GM23338 (cell line): ENCODE data around the gene PREP. TPM values are rescaled to one million over a fixed set of nuclear protein-coding genes. Genes with fewer than 3 reads are reported as not detected.
A peak's percentile ranks its signal among the peaks of the same experiment; 100 is the strongest.

Experiments
- ATAC-seq: fragments of 200-7000 bp; cut with Tn5 transposase; 3 replicates; pipeline ENCODE4 v1.9.1; 2020
- DNase-seq: peaks from one replicate; pipeline ENCODE4 v3.0.0-alpha.2; 2015; ENCODE audit warnings: low spot score
- H2AFZ ChIP-seq: fragments of 200-600 bp; sonication (generic); 2 replicates; pipeline ENCODE4 v1.8.0; 2016; ENCODE audit warnings: antibody characterized with exemption, mild to moderate bottlenecking, moderate library complexity
- H3F3A ChIP-seq: fragments of 200-600 bp; sonication (generic); replicated peaks from 2 replicates; pipeline ENCODE4 v1.8.0; 2017; ENCODE audit warnings: antibody characterized with exemption, mixed run types, low read depth
- H3K27ac ChIP-seq: fragments of 200-600 bp; sonication (generic); 2 replicates; pipeline ENCODE4 v1.6.1; 2016; ENCODE audit warnings: low read depth
- H3K27me3 ChIP-seq: fragments of 200-600 bp; sonication (generic); 2 replicates; pipeline ENCODE4 v1.8.0; 2016; ENCODE audit warnings: mild to moderate bottlenecking, mixed run types, moderate library complexity; ENCODE audit not compliant: insufficient read depth
- H3K36me3 ChIP-seq: fragments of 200-600 bp; sonication (generic); 2 replicates; pipeline ENCODE4 v1.8.0; 2016; ENCODE audit warnings: mild to moderate bottlenecking; ENCODE audit not compliant: insufficient read depth
- H3K4me1 ChIP-seq: fragments of 200-600 bp; sonication (generic); 2 replicates; pipeline ENCODE4 v1.8.0; 2016; ENCODE audit warnings: mild to moderate bottlenecking, moderate library complexity; ENCODE audit not compliant: insufficient read depth
- H3K4me2 ChIP-seq: fragments of 200-600 bp; sonication (generic); 2 replicates; pipeline ENCODE4 v1.7.1; 2017; ENCODE audit warnings: mixed run types
- H3K4me3 ChIP-seq: fragments of 200-600 bp; sonication (generic); 2 replicates; pipeline ENCODE4 v1.6.1; 2016; ENCODE audit warnings: mixed run types
- H3K79me2 ChIP-seq: fragments of 200-600 bp; sonication (generic); replicated peaks from 2 replicates; pipeline ENCODE4 v1.8.0; 2017; ENCODE audit warnings: mild to moderate bottlenecking; ENCODE audit not compliant: insufficient read depth
- H3K9me2 ChIP-seq: fragments of 200-600 bp; sonication (generic); 2 replicates; pipeline ENCODE4 v1.8.0; 2017; ENCODE audit not compliant: insufficient read depth
- H4K20me1 ChIP-seq: fragments of 200-600 bp; sonication (generic); replicated peaks from 2 replicates; pipeline ENCODE4 v1.8.0; 2017; ENCODE audit warnings: mild to moderate bottlenecking; ENCODE audit not compliant: insufficient read depth
- H3K27ac Mint-ChIP-seq: 2 replicates; pipeline ENCODE4 v1.8.0; 2020; ENCODE audit warnings: inconsistent platforms, mild to moderate bottlenecking, moderate library complexity, mixed read lengths
- H3K27me3 Mint-ChIP-seq: 3 replicates; pipeline ENCODE4 v1.8.0; 2022; ENCODE audit warnings: low read depth, mild to moderate bottlenecking, moderate library complexity, mixed read lengths, inconsistent platforms; ENCODE audit not compliant: insufficient read depth, poor library complexity
- H3K36me3 Mint-ChIP-seq: 3 replicates; pipeline ENCODE4 v1.8.0; 2021; ENCODE audit warnings: low read depth, mild to moderate bottlenecking, inconsistent platforms, moderate library complexity, mixed read lengths
- H3K4me1 Mint-ChIP-seq: 3 replicates; pipeline ENCODE4 v1.8.0; 2020; ENCODE audit warnings: mild to moderate bottlenecking, inconsistent platforms, mixed read lengths
- H3K4me3 Mint-ChIP-seq: 3 replicates; pipeline ENCODE4 v1.8.0; 2021; ENCODE audit warnings: moderate library complexity, mild to moderate bottlenecking, inconsistent platforms, mixed read lengths
- H3K9me3 Mint-ChIP-seq: 3 replicates; pipeline ENCODE4 v1.8.0; 2020; ENCODE audit warnings: moderate library complexity, mild to moderate bottlenecking, inconsistent platforms, mixed read lengths
- CREB1 ChIP-seq: fragments of 250-450 bp; sonication (Bioruptor Pico); IDR thresholded peaks from 2 replicates; pipeline ENCODE4 v1.5.0; 2020; ENCODE audit warnings: low read depth, mild to moderate bottlenecking, moderate library complexity
- CTCF ChIP-seq, 2 experiments: fragments of 200-600 bp in 1 of 2; sonication (generic) in 1 of 2; conservative IDR thresholded peaks; 2 replicates each; pipeline versions ENCODE4 v1.5.1 to v1.6.1; 2016 to 2017; ENCODE audit warnings: antibody characterized with exemption in 2 of 2, low read depth in 2 of 2, mild to moderate bottlenecking in 2 of 2, moderate library complexity in 1 of 2
- ETS1 ChIP-seq: IDR thresholded peaks from 2 replicates; pipeline ENCODE4 v1.6.1; 2016; ENCODE audit warnings: antibody characterized with exemption
- EZH2 ChIP-seq: fragments of 200-600 bp; sonication (generic); IDR thresholded peaks from one replicate; pipeline ENCODE4 v1.8.0; 2017; ENCODE audit warnings: antibody characterized with exemption, mild to moderate bottlenecking, low read depth; ENCODE audit not compliant: unreplicated experiment
- EZH2phosphoT487 ChIP-seq: fragments of 200-600 bp; sonication (generic); IDR thresholded peaks from one replicate; pipeline ENCODE4 v1.8.1; 2018; ENCODE audit warnings: antibody characterized with exemption; ENCODE audit not compliant: unreplicated experiment
- NANOG ChIP-seq: IDR thresholded peaks from 2 replicates; pipeline ENCODE4 v1.6.1; 2016; ENCODE audit warnings: antibody characterized with exemption, borderline replicate concordance
- POLR2AphosphoS5 ChIP-seq: IDR thresholded peaks from 2 replicates; pipeline ENCODE4 v1.6.1; 2016; ENCODE audit warnings: antibody characterized with exemption, low read depth
- REST ChIP-seq: IDR thresholded peaks from one replicate; pipeline ENCODE4 v1.6.1; 2018; ENCODE audit warnings: antibody characterized with exemption; ENCODE audit not compliant: unreplicated experiment
- STAT1 ChIP-seq: IDR thresholded peaks from one replicate; pipeline ENCODE4 v1.6.1; 2016; ENCODE audit warnings: antibody characterized with exemption; ENCODE audit not compliant: unreplicated experiment
- ZNF114 ChIP-seq: fragments of 250-450 bp; sonication (Bioruptor Pico); IDR thresholded peaks from 2 replicates; pipeline ENCODE4 v1.5.0; 2020; ENCODE audit warnings: mild to moderate bottlenecking, moderate library complexity
- ZNF462 ChIP-seq: fragments of 250-450 bp; sonication (Bioruptor Pico); IDR thresholded peaks from 2 replicates; pipeline ENCODE4 v1.5.0; 2020; ENCODE audit warnings: mild to moderate bottlenecking, moderate library complexity
- polyA plus RNA-seq: library from polyadenylated mRNA; unstranded; fragments of >200 nt; fragmentation: Nextera tagmentation; extraction: Ambion mirVana; gene quantifications from 2 replicates; pipeline ENCODE4 v1.2.1, GENCODE V29; 2016
- total RNA-seq: library from RNA; depleted of rRNA; stranded (reverse); fragments of >200 nt; shearing (Covaris generic); gene quantifications from 2 replicates; pipeline ENCODE4 v1.2.3, GENCODE V29; 2014

PREP gene
- total and polyA plus RNA-seq, 2 experiments from 2014 or later: 28.5 to 52.7 TPM

- ATAC-seq (no peak), DNase-seq (no peak)
- H3F3A ChIP-seq: 0 out of 2 replicates have a peak, but pooled peaks cover 3% of the 10 kb centered on the region
- Mint-ChIP-seq H3K27me3 (peaks cover 10% of the 10 kb centered on the region), H3K27ac (no peak overlapping the region; the same call in 1 of the 2 replicates), H3K9me3 (no peaks in the 10 kb centered on the region), H3K36me3 (peaks cover 4% of the 10 kb centered on the region; the same call in 2 of the 3 replicates), H3K4me1 (peaks cover 53% of the 10 kb centered on the region), H3K4me3 (peak overlapping the region; percentile 89)
- no peaks in the 10 kb centered on the region for H3K9me2 ChIP-seq
- no peaks in the 10 kb centered on the region for H3K36me3 ChIP-seq
- H4K20me1 ChIP-seq: peaks cover 19% of the 10 kb centered on the region
- peaks cover 51% of the 10 kb centered on the region for H3K79me2 ChIP-seq
- H3K27me3 ChIP-seq: no peaks in the 10 kb centered on the region
- H3K4me1 ChIP-seq: peaks cover 39% of the 10 kb centered on the region
- peak overlapping the region; percentile 96 for H2AFZ ChIP-seq
- H3K27ac ChIP-seq: no peak overlapping the region
- TF ChIP-seq STAT1 (no peak), ZNF462 (CRISPR knock-in tag) (no peak), ETS1 (no peak), POLR2AphosphoS5 (no peak), ZNF114 (CRISPR knock-in tag) (no peak), REST (no peak), EZH2phosphoT487 (no peak), CTCF (conservative IDR thresholded peaks at IDR 0.05; ENCODE audit: low read depth in 2 of 2) (no peak), NANOG (no peak), CREB1 (CRISPR knock-in tag) (no peak), EZH2 (no peak)
- H3K4me3 ChIP-seq: peak overlapping the region; percentile 98
- H3K4me2 ChIP-seq: peak overlapping the region; percentile 95
These were observed 1.4 kb downstream of the PREP start for GRCh38 chr6:105401247-105402089.
